Stimulated activated CD8-positive, alpha-beta memory T cell treated with anti-CD3 and anti-CD28 coated beads, Interleukin-12 subunit alpha, Interleukin-12 subunit beta, amount 100 ng/mL, for 24 hours (primary cell): Measurements from ENCODE around the gene TMPRSS2.

ENCODE experiments used
- DNase-seq: peaks from one replicate; pipeline ENCODE4 v3.0.0-alpha.2; 2020; ENCODE audit errors: extremely low read depth

Gene TMPRSS2

DNA sequence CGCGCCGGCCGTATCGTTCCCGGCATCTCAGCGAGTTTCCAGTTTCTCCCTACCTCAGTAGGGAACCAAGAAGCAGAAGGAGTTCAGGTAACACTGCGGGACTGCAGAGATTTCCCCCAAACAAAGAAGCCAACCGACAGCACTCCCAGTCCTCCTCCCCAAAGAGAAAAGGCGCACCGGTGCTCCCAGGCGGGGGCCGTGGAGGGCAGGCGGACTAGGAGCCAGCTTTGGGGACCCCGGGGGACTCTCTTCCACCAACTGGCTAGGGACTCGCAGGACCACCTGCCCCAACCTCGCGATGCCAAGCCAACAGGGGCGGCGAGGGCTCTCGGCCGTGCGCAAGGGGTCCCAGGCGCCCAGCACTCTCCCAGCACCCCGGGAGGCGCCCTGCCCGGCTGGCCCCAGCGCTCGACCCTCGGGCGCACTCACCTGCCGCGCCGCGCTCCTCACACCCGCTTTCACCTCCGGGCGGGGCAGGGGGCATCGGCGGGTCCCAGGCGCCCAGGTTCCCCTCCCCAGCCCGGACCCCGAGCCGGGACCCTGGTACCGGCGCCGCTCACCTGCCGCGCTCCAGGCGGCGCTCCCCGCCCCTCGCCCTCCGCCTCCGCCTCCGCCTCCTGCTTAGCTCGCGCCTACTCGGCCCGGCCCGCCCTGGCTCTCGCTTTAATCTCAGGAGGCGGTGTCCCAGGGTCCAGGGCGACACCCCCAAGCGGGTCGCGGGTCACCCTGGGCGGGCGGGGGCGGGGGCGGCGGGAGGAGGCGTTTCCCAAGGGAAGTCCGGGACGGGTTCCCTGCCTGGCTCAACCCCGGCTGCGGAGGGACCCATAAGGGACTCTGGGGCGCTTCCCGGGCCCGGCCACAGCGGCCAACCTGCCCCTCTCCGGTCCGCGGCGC lies at the start of gene TMPRSS2:
TMPRSS2 (minus strand) TSS at position 638 of the 894 bp plus-strand sequence. CDS start 10,025 bp downstream, outside the sequence.
- DNase-seq: no peak

- no peak for DNase-seq
Observed at GRCh38 chr21:41555057-41555456, 47.1 kb upstream of the TMPRSS2 start.

- no peak for DNase-seq
Observed at GRCh38 chr21:41552254-41552653, 44.3 kb upstream of the TMPRSS2 start.

DNA sequence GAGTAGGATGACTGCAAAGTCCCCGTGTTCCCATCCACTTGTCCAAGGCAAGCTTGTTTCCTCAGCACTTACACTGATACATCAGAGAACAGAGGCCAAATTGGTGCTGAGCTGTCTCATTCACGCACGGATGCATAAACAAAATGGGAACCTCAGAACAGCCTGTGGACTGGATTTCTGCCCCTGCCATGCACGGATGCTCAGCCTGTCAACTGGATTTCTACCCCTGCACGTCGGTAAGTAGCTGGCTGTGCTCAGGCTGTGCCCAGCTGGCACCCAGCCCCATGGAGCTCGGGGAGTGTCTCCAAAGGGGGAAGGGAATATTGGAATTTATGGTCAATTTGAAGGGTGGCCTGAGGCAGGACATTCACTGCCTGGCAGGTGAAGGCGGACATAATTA lies 40.8 kb upstream of the TMPRSS2 start:
- DNase-seq: no peak

- no peak for DNase-seq
Observed at GRCh38 chr21:41547111-41547510, 39.2 kb upstream of the TMPRSS2 start.

GRCh38 chr21:41545500-41546359 lies 37.8 kb upstream of the TMPRSS2 start:
- no peak for DNase-seq

GRCh38 chr21:41542727-41543126 lies 34.8 kb upstream of the TMPRSS2 start:
- DNase-seq: no peak

- no peak for DNase-seq
Observed at GRCh38 chr21:41537356-41537755, 29.4 kb upstream of the TMPRSS2 start.

DNA sequence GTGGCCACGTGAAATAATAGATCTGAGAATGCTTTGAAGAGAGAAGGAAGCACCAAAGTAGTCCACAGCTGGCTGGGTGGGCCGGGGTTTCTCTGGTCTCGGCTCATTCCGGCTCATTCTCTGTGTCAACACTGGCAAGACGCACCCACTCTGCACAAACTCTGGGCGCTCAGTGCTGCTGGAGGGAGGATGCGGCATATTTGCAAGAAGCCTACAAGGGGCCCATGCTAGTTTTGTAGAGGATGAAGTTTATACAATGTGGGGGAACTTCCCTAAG lies 28.8 kb upstream of the TMPRSS2 start:
- DNase-seq: no peak

DNA sequence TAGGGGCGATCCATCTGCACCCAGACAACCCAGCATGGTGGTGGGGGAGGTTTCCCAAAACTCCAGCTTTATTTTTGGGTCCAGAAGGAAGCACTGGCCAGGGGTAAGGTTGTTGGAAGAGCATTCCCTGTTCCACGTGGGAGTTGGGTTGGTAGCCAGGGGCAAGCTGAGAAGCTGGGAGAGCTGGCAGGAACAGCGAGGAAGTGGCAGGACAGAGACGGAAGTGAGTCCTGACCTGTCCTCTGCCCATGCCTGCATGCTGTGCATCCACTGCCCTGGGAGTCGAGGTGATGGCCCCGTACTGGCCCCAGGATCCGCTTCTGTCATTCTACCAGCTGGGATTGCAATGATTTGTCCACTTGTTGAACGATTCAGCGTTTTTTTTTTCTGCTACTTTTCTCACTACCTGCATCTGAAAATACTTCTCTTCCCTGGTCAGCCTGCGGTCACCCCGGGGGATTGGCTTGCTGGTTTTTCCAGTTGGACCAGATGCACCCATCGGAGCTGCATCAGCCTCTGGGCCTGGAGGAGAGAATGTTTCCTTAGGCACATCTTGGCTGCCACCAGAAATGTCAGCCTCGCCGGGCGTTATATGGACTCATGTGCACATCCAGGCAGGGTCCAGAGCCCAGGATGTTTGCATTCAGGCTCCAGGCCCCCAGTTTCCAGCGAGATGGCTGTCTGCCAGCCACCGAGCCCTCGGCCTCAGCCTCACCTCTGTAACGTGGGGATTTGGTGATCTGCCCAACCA lies 28.3 kb upstream of the TMPRSS2 start:
- DNase-seq: no peak

DNA sequence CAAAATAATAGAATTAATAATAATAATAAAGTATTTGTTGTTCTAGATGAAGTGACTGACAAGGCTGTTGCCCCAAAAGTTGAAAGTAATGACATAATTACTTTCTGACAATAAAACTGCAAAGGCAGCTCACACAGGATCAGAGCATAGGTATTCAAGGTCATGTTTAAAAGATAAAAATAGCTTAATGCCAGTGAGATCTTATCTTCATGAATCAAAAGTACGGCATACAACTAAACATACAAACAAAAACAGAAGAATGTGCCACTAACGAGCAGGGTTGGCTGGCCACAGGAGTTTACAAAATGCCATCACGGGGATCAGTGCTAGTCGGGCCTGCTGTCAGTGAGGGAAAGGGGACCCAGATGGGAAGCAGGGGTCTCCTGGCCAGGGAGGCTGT lies 22.4 kb upstream of the TMPRSS2 start:
- no peak for DNase-seq

GRCh38 chr21:41529769-41530168 lies 21.8 kb upstream of the TMPRSS2 start:
- DNase-seq: no peak

DNA sequence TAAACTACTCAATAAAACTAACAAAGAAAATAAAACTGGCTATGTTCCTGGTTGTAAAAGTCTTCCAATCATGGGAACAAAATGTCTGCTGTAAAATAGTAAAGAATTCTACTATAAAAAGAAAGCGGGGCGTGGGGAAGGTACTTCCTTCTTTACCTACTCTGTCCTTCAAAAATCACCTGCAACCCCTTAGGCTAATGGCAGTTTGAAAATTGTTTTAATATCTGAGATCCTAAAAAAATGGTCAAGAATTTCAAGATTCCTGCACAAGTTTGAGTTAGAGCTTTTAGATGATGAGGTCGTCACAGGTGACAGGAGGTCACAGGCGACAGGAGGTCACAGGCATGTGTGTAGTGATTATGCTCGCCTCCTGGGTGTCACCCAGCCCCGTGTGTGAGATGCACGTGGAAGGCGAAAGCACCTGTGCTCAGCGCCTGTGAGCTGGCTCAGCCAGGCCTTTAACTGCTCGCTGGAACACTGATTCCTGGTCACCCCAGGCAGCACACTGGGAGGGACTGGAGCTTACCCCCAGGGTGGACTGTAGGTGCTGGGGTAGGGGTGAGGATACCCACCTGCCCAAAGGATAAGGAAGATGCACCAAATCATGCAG lies 18.6 kb upstream of the TMPRSS2 start:
- no peak for DNase-seq

GRCh38 chr21:41523175-41523574 lies 15.2 kb upstream of the TMPRSS2 start:
- DNase-seq: no peak

DNA sequence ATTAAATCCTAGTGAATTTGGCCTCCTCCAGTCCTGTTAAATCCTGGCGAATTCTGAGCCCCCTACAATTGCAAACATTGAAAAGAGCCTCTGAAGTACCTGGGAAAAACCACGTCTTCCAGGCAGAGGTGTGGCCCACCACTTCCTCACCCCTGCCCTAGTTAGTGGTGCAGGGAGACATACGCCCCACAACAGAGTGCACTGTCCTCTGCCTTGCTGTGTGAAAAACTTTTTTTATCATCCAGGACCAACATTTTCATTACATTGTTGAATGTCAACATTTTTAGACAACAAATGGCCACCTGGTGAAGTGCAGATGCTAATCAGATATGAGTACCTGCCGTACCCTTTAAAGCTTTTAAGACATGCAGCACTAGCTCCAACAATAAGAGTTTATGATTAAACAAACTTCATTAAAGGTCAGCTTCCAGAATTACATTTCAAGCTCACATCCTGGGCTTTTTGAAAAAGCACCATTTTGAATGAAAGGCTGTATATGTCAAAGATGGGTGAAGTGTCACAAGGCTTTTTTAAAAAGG lies 13.6 kb upstream of the TMPRSS2 start:
- DNase-seq: no peak

DNA sequence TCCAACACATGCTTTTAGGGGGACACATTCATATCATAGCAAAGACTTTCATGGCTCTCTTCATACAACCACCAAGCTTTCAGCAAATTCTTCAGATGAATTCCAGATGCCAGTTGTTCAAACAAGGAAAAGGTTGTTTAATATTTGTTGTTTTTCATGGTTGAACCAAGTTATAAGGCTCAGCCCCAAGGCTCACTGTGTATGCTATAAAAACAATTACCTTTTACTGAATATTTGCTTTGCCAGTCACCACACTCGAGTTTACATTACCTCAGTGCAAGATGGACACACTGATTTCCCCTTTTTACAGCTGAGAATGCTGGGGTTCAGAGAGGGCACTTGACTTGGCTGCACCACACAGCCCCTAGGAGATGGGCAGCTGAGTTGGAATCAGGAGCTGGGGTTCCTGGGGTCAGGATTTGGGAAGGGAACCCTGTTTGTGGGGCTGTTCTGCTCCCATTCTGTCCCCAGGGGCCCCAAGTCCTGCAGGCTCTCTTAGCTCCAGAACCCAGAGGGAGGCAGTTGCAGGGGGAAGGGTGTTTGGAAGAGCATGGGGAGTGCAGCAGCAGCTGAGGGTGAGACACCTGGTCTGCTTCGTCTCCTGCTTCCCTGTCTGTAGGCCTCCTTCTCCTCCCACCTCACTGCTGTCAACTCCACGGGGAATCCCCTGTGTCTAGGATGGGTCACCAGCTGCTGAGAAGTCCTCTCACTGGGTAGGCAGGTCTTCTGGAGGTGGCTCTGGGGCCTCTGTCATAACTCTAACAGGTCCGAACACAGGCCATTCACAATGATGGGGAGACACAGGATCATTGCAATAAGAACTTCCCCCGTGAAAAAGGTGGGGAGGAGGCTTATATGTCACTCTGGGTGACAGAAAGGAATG lies 12.8 kb upstream of the TMPRSS2 start:
- DNase-seq: no peak

DNA sequence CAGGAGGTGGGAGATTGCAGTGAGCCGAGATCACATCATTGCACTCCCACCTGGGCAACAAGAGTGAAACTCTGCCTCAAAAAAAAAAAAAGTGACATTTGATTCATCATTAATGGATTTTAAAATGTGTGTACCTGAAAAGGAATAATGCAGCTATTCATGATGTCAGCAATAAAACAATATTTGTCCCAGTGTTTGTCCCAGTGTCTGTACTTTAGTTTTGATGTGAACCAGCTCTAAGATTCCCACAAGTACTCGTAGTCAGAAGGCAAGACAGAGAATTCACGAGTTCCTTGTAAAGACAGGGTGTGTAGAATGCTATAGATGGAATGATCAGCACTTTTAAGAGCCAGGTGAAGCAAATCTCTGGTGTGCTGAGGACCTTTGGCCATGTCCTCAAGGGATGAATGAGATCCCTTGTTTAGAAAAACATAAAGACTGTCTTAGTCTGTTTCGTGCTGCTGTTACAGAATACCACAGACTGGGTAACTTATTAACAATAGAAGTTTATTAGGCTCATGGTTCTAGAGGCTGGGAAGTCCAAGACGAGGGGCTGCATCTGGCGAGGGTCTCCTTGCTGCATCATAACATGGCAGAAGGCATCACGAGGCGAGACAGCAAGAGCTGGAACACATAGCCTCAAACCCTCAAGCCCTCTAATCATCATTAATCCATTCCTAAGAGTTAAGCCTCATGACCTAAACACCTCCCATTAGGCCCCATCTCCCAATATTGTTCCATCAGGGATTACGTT lies 12.0 kb upstream of the TMPRSS2 start:
- no peak for DNase-seq

DNA sequence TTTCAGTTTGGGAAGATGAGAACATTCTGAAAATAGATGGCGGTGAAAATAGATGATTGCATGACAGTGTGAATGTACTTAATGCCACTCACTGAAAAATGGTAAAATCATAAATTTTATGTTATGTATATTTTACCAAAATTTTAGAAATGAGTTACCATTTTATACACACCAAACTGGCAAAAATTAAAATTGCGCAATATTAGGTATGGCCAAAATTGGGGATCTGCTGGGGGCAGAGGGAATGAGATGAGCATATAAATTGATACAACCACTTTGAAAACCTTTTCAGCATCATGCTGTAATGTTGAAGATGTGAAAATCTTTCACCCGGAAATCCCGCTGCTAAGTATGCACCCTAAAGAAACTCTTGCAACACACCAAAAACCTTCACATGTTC lies 10.8 kb upstream of the TMPRSS2 start:
- no peak for DNase-seq

DNA sequence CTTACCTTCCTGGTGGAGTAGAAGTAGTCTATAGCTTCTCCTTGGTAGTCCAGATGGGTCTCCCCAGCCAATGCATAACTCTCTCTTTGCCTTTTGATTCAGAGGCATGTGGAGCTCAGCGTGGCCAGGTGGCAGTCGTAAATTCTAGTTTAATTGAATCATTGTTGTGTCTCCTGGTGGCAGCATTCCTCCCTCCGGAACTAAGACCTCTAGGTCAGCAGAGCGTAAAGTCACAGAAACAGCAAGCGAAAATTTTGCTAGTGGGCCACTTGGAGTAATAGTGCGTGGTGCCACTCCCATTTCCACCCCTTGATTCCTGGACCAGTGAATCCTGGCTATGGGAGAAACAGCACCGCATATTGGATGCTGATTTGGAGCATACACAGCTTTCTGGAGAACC lies 3.9 kb upstream of the TMPRSS2 start:
- DNase-seq: no peak

DNA sequence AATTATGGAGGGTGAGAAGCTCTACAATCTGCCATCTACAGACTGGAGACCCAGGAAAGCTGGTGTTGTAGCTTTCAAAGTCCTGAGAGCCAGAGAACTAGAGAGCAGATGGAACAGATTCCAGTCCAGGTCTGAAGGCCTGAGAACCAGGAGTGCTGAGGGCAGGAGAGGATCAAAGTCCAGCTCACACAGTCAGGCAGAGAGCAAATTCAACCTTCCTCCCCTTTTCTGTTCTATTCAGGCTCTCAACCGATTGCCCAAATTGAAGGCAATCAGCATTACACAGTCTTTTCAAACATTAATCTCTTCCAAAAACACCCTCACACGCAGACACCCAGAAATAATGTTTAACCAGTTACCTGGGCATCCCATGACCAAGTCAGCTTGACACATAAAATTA lies 2.5 kb upstream of the TMPRSS2 start:
- DNase-seq: no peak
